NCI-H774 (cell line): ENCODE results near the gene CHD5.

Experiments used
- DNase-seq: peaks from one replicate; lab custom pipeline; 2025; lab: John Stamatoyannopoulos, UW

CHD5 gene

DNA sequence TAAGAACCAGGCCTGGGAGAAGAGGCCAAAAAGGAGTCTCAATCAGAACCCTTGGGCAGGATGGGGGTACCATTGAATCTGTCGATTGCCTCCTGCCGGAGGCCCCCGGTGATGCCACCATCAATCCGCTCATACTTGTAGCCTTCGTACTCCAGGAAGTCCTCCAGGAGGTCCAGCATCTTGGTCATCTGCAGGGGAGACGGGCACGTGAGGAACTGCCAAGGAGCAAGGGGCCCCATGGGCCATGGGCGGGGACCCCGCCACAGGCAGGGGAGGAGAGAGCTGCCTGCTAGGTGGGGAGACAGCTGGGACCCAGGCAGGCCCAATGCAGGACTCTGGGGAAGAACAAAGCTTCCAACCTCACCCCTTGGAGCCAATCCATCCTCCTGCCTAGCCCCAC, 48.6 kb downstream of the CHD5 start:
- no peak for DNase-seq

DNA sequence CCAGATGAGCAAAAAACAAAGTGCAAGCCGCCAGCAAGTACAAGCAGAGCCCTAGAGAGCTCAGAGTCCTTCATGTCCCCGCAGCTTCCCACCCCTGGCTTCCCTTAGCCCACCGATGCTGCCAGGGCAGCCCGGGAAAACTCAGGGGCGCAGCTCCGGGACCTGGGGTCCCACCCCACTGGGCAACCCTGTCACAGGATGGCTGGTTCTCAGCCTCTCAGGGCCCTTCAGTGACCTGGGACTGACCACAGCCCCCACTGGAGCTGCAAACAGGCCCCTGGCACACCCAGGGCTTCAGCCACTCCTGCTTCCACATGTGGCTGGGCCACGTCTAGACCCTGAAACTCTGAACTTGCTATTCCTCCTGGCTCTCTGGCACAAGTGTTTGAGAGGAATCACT, 49.5 kb downstream of the CHD5 start:
- DNase-seq = no peak

DNA sequence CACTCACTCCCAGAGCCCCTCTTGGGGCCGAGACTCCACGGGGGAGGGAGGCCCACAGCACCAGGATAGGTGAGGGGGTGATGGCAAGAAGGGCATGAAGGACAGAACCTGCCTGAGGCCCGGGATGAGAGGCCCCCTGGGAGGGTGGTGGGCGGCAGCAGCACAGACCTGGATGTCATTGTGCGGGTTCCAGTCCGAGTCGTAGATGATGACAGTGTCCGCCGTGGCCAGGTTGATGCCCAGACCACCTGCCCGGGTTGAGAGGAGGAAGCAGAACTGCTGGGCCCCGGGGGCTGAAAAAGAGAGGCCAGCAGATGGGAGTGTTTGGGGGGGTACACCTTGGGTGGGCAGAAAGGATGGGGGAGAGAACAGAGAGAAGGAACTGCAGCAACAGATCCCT, 50.1 kb downstream of the CHD5 start:
- DNase-seq = no peak

DNA sequence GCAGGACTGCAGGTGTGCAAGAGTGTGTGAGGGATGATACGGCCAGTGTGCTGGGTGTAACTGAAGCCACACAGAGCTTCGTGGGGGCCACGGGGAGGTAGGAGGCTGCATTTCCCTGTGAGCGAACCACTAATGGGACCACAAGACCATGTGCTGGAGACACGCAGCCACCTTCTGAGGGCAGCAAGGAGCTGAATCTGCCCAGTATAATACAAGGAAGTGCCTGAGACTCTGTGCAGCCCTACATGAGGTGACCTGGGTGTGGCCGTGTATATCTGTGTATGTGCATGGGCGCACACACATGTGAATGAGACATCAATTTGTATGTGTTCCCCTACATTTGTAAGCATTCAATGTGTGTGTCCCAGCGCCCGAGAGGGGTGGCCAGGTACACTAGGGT, 50.8 kb downstream of the CHD5 start:
- DNase-seq = no peak

DNA sequence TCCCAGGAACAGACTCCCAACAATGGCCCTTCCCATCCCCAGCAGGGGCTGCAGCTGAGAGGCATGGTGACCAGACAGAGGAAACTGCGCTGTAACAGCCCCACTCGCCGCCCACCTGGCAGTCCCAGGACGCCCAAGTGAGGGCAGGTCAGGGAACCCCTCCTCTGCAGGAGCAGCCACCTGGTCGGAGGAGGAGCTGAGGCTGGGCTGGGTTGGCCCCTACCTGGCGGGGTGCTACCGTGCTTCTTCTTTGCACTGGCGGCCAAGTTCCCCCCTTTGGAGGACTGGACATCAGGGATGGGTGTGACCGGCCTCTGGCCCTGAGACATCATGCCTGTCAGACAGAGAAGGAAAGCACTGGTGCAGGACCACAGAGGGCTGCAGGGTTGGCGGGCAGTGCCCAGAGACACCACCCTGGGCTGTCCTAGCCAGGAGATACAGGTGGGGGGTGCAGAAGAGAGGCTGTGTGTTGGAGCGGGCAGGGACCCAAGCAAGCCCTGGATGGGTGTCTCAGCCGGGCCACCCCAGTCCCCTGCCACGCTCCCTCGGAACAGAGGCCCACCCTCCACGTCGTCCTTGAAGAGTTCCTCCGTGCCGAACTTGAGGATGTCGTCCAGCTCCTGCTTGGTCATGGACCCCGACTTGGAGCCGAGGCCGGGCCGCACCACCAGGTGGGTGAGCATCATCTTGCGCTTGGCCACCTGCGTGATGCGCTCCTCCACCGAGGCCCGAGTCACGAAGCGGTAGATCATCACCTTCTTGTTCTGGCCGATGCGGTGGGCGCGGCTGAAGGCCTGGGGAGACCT, 51.6 kb downstream of the CHD5 start:
- DNase-seq = no peak

DNA sequence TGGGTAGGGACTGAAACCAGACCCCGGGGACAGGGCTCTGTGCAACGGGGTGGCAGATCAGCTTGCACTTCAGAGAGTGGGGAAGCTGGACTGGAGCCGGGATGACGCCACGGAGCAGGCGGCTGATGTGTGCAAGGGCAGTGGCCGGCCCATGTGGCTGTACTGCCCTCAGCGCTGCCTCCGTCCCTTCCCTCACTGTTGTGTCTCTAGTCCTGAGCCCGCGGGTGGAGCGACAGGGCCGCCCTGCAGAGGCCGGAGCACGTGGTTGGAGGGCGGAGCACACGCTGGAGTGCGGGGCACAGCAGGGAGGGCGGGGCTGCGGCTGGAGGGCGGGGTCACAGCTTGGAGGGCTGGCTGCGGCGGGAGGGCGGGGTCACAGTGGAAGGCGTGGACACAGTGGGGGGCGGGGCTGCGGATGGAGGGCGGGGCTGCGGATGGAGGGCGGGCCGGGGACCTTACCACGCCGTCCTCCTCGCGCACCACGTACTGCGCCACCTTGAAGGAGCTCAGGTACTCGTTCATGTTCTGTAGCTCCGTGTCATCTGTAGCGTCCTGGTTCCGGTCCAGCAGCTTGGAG, 52.4 kb downstream of the CHD5 start:
- peak; percentile 49 for DNase-seq

DNA sequence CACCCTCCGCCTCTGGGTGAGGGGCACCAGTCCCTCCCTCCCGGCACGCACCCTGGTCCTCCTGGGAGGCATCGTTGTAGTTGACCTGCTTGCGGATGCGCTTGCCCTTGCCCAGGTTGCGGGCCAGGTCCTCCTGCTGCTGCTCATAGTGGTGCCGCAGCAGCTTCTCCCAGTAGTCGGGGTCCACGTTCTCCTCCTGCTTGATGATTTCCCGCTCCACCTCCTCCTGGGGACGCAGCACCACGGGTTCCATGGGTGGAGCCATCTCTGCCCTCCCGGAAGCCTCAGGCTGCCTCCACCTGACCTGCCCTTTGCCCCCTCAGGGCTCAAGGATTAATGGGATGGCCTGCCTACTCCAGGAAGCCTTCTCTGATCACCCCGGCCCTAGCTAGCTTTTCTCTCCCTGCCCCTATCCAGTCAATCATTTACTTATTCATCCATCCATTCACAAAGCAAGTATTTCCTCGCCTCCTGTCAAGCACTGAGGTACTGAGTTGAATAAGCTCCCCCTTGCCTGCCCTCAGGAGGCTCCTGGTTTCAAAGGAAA, 53.5 kb downstream of the CHD5 start:
- no peak for DNase-seq

DNA sequence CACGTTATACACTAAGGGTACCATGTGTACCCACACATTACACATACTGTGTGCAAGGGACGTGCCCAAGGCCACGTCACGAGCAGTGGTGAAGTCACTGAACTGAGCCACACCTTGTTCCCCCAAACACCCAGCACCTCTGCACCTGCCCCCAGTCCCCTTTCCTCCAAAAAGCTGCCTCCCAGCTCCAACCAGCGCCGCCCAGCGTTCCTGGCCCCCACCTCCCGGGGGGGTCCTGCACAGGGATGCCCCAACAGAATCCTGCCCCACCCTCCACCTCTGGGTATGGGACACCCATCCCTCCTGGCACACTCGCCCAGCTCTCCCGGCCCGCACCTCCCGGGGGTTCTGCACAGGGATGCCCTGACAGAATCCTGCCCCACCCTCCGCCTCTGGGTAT, 54.1 kb downstream of the CHD5 start:
- no peak for DNase-seq

DNA sequence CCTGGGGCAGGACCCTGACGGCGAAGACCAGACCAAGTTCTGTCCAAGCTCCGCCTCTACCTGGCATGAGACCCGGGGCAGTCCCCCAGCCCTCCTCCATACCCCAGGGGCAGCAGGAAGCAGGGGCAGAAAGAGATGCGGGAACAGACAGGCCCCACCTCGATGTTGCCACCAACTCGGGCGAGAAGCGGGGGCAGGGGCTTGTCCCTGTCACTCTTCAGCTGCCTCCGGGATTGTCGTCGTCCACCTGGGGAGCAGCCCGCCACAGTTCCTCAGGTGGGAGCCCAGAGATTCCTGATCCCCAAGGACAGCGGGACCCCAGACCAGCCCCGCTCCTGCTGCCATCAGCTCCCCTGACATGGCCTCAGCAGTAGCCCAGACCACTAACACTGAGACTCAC, 54.8 kb downstream of the CHD5 start:
- DNase-seq = no peak

DNA sequence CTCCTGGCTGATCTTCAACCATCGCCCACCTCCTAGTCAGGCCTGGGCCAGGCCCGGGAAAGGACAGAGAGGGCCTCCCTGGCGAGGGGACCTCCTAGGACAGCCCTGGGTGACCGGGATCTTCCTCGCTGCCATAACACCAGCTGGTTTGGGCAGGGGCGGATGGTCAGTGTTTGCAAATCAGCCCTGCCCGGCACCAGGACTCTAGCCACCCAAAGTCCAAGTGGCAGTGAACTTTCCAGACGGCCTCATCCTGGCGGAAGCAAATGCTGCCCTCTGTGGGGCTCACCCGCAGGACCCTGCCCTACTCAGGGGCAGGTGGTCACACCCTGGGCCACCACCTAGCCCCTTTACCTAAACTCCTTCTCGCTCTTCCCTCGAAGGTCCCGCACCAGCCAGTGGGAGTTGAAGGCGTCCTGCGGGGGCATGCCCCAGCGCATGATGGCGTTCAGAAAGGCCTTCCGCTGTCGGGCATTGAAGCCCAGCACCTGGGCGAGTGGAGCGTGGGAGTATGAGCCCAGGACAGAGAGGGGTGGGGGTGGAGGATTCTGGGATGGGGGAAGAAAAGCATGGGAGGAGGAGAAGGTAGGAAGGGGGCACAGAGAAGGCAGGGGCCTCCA, 55.3 kb downstream of the CHD5 start:
- DNase-seq = no peak

DNA sequence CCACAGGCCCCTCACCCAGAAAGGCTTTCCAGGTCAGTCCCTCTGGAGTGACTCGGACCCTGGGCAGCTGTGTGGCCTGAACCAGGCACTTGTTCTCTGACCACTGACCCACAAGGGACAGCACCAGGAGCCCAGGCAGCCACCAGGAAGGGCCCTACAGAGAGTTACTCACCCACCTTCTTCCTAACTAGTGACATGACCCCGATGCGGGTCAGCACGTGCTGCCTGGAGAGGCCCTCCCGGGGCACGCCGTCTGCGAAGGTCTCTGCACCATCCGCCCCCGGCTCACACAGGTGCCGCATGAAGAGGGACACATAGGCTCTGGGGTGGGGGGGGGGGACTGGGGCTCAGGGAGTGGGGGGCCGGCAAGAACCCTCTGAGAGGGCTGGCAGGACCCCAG, 55.8 kb downstream of the CHD5 start:
- DNase-seq = no peak

DNA sequence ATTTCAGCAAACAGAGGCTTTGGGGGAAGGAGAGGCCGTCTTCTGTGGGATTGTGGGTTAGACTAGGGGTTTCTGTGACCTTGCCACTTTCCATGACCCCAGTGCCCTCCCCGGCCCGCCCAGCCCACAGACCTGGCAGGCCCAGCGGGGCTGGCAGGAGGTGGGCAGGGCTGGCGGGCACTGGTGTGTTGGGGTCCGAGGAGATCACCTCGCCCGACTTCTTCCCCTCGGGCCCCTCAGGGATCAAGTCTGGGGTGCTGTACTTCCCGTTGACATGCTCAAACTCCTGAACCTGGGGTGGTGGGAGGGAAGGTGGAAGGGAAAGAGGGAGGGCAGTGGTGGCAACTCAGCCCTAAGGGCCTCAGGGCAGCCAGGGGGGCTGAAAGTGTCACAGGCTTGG, 56.3 kb downstream of the CHD5 start:
- no peak for DNase-seq

DNA sequence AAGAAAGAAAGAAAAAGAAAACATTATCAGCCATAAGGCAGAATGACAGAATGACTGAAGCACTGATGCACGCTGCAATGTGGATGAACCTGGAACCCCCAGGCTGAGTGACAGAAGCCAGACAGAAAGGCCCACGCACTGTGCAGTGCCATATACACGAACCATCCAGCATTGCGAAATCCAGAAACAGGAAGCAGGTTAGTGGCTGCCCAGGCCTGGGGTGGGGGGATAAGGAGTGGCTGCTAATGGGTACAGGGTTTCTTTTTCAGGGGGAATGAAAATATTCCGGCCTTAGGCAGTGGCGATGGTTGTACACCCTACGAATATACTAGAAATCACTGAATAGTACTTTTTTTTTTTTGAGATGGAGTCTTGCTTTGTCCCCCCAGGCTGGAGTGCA, 57.0 kb downstream of the CHD5 start:
- no peak for DNase-seq

DNA sequence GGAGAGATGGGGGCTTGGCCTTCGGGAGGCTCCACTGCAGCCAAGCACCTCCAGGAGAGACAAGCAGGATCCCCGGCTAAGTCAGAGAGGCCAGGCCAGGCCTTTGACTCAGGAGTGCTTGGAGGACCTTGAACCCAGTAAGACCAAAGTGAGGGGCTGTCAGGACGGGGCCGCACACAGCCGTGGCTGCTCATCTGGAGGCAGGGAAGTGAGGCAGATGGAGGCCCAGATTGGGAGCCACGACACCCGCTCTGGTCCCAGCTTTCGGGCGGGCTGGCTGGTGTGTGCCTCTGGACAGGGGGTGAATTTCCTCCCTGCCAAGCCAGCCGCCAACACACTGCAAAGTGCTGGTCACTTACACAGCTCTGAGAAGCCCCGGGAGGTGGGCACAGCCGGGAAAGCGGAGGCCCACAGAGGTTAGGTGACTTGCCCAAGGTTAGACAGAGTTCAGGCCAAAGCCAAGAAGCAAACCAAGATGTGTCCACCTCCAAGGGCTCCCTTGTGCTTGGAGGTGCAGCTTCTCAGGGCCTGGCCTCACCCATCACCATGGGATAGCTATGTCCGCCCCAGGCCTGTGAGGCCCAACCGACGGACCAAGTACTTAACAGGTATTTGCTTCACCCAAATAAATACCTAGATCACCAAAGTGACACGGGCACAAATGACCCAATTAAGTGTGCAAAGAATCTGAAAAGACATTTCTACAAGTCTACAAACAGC, 58.3 kb downstream of the CHD5 start:
- DNase-seq = no peak

DNA sequence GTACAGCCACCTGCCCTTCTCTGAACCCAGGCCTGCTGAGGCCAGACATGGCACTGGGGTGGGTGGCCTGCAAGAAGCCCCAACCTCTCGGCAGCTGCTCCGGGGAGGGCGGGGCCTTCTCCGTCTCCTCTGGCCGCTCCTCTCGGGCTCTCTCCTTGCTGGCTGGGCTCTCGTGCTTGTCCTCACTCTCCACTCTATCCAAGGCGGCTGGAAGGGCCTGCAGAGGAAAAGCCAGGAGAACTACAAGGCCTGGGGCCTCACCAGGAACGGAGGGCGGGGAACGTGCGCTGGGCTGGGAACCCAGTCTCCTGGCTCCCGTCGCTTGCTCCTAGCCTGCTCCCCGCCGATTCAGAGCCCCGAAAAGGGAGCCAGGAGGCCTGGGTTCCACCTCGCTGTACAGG, 59.1 kb downstream of the CHD5 start:
- no peak for DNase-seq

DNA sequence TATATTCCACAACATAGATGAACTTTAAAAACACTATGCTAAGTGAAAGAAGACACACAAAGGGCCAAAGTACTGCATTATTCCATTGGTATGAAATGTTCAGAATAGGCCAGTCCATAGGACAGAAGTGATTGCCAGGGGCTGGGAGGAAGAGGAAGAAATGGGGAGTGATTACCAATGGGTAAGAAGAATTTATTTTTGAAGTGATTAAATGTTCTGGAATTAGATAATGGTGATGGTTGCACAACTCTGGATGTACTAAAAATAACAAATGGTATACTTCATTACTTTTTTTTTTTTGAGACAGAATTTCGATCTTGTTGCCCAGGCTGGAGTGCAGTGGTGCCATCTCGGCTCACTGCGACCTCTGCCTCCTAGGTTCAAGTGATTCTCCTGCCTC, 61.7 kb downstream of the CHD5 start:
- DNase-seq = no peak

DNA sequence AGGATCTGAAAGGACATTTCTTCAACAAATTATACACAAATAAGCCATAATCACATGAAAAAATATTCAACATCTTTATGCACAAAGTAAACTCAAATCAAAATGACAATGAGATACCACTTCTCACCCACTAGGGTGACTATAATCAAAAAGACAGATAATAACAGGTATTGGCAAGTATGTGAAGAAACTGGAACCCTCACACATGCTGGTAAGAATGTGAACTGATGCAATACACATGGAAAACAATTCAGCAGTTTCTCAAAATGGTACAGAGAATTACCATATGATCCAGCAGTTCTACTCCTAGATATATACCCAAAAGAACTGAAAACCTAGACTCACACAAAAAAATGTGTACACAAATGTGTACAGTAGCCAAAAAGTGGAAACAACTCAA, 62.5 kb downstream of the CHD5 start:
- DNase-seq = no peak

DNA sequence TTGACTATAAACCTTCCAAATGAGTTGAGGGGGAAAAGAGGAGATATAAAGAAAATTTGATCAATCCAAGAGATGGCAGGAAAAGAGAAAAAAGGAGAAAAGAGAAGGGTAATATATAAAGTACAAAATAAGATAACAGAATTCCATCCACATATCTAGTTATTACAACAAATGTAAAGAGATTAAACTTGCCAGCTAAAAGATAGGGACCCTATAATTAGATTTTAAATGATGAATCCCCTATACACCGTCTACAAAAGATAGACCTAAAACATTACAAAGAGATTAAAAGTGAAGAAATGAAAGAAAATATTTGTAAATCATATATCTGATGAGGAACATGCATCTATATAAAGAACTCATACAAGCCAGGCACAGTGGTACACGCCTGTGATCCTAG, 63.1 kb downstream of the CHD5 start:
- DNase-seq = no peak

DNA sequence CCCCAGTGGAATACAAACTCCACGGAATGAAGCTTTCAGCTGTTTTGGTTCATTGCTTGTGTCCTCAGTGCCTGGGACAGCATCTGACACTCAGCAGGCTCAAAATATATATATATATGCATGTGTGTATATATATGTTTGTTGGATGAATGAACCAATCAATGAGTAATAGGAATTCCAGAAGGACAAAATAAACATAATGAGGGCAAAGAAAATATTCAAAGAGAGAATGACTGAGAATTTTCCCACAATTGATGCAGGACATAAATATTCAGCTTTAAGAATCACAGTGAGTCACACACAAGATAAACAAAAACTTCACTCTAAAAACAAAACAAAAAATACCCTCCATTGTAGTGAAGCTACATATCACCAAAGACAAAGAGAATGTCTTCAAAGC, 64.0 kb downstream of the CHD5 start:
- DNase-seq = no peak

DNA sequence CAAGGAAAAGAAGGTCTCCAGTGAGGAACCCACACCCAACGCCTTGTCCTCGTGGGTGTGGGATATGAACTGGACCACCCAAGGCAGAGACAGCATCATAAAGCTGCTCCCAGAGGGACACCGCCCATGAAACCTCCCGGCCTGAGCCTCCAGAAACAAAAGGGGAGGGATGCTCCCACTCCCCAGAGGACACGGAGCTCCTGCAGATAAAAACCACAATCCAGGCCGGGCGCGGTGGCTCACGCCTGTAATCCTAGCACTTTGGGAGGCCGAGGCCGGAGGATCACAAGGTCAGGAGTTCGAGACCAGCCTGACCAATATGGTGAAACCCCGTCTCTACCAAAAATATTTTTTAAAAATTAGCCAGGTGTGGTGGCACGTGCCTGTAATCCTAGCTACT, 66.4 kb downstream of the CHD5 start:
- no peak for DNase-seq

DNA sequence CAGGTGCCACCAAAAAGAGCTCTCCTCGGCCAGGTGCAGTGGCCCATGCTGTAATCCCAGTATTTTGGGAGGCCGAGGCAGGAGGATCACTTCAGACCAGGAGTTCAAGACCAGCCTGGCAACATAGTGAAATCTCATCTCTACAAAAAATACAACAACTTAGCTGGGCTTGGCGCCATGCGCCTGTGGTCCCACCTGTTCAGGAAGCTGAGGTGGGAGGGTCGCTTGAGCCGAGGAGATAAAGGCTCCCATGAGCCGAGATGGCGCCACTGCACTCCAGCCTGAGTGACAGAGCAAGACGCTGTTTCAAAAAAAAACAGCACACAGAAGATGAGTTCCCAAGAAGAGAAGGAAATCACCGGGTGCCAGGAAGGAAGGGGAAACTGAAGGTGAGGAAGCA, 67.0 kb downstream of the CHD5 start:
- DNase-seq = no peak

DNA sequence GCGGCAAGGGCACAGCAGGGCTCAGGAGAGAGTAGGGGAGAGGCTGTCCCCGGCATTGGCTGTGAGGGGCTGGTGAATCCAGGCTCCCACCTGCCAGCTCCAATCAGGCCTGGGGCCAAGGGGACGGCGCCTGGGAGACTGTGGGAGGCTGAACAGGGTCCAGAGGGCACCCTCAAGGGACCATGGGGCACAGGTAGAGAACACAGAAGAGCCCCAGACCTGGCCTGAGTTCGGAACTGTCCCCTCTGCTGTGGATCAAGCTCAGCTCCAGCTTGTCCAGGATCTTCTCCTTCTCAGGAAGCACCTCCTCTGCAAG, 67.5 kb downstream of the CHD5 start:
- DNase-seq = no peak
